ENCODE data around the gene ATG7.
A peak's percentile ranks its signal among the peaks of the same experiment; 100 is the strongest.

The ATG7 gene, protein sequence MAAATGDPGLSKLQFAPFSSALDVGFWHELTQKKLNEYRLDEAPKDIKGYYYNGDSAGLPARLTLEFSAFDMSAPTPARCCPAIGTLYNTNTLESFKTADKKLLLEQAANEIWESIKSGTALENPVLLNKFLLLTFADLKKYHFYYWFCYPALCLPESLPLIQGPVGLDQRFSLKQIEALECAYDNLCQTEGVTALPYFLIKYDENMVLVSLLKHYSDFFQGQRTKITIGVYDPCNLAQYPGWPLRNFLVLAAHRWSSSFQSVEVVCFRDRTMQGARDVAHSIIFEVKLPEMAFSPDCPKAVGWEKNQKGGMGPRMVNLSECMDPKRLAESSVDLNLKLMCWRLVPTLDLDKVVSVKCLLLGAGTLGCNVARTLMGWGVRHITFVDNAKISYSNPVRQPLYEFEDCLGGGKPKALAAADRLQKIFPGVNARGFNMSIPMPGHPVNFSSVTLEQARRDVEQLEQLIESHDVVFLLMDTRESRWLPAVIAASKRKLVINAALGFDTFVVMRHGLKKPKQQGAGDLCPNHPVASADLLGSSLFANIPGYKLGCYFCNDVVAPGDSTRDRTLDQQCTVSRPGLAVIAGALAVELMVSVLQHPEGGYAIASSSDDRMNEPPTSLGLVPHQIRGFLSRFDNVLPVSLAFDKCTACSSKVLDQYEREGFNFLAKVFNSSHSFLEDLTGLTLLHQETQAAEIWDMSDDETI

DNA sequence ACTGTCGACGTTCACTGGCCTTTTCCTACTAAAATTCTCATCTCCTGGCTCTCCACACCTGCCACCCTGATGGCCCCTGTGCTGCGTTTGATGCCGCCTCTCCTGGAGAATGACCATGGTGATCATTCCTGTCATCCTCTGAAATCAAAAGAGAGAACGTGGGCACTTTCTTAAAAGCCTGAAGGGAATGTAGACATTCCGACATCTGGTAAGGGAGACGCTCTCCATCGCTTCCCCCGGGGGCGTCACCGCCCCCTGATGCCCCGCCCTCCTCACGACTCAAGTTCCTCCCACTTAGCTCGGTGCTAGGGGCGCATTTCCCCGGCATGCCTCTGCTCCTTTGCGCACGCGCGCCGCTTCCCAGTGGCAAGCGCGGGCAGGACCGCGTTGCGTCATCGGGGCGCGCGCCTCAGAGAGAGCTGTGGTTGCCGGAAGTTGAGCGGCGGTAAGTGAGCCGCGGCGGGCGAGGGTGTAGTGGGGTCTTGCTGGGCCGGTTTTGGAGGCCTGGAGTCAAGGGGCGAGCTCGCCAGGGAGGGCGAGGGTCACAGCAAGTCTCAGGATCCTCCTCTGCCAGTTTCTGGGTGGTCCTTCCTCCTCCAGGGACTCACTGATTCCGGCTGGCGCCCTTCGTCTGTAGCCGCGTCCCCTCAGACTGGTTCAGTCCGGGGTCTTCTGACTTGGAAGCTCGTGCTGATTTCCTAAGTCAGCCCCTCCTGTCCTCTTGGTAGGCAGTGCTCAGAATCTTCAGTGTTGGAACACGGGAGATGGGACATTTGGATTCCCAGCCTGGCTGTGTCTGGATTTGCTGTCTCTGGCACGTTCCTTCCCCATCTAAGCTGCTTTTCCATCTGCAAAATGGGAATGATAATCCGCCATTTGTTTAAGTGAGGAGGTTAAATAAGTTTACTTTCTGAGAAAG, at the start of gene ATG7:
Gene ATG7 (plus strand): TSS at position 412 of the 919 bp plus-strand sequence. CDS start 26,299 bp downstream, outside the sequence.
- H3K4me3 ChIP-seq (ENCODE audit: low read depth, low read length), result peak within 1 kb of the TSS; percentile 79
- peak; percentile 97 for DNase-seq (ENCODE audit: low read depth)
- TF ChIP-seq, protein P1, sequence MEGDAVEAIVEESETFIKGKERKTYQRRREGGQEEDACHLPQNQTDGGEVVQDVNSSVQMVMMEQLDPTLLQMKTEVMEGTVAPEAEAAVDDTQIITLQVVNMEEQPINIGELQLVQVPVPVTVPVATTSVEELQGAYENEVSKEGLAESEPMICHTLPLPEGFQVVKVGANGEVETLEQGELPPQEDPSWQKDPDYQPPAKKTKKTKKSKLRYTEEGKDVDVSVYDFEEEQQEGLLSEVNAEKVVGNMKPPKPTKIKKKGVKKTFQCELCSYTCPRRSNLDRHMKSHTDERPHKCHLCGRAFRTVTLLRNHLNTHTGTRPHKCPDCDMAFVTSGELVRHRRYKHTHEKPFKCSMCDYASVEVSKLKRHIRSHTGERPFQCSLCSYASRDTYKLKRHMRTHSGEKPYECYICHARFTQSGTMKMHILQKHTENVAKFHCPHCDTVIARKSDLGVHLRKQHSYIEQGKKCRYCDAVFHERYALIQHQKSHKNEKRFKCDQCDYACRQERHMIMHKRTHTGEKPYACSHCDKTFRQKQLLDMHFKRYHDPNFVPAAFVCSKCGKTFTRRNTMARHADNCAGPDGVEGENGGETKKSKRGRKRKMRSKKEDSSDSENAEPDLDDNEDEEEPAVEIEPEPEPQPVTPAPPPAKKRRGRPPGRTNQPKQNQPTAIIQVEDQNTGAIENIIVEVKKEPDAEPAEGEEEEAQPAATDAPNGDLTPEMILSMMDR (IDR thresholded peaks at IDR 0.05; ENCODE audit: insufficient read depth, low read depth, low read length, missing control alignments), result no peak

DNA sequence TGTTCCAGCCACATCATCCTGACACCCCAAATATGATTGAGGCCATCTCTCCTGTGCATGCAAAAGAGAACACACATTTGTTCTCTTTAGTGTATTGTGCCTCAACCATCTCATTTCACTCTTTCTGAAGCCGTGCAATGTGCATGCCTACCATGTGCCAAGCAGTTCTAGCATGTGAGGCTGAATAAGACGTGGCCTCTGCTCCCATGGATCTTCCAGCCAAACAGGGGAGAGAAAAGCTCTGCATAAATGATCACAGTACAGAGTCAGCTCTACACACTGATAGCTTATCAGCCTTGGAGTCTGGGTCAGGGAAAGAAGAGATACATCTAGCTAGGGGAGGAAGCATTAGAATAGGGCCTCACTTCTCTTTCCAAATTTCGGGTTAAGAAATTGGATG, 48.2 kb upstream of the ATG7 start:
- no peak overlapping the region for H3K4me3 ChIP-seq (ENCODE audit: low read depth, low read length)
- DNase-seq (ENCODE audit: low read depth), result no peak
- TF ChIP-seq, protein P1 (IDR thresholded peaks at IDR 0.05; ENCODE audit: insufficient read depth, low read depth, low read length, missing control alignments), result no peak

DNA sequence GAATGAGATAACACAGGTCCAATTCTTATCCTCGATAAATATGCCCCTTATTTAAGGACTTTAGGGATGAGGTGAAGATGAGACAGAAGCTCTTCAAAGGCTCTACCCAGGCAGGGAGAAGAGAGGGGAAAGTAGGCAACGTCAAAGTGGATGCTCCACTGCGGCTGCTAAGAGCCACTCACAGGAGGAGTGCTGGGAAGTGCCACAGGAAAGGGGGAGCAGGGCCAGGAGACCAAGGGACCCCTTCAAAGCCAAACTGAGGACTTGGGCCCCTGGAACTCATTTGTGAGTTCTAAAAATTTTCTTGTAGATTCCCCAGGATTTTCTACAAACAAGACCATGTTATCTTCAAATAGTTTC, 47.3 kb upstream of the ATG7 start:
- TF ChIP-seq, protein P1 (IDR thresholded peaks at IDR 0.05; ENCODE audit: insufficient read depth, low read depth, low read length, missing control alignments), result no peak
- no peak for DNase-seq (ENCODE audit: low read depth)
- H3K4me3 ChIP-seq (ENCODE audit: low read depth, low read length), result no peak overlapping the region

DNA sequence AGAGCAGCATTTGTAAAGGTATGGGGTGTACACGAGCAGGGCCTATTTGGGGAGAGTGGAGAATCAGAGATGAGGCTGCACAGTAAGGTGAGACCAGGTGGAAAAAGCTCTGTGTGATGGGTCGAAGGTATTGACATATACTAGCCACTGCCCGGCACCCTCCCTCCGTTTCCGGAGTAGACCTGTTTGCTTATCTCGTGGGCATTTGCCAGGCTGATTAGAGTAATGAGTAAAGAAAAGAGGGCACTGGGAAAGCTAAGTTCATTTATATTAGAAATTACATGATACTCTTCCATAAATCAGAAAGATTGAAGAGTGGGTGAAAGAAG, 46.2 kb upstream of the ATG7 start:
- no peak for DNase-seq (ENCODE audit: low read depth)
- TF ChIP-seq, protein P1 (IDR thresholded peaks at IDR 0.05; ENCODE audit: insufficient read depth, low read depth, low read length, missing control alignments), result no peak
- H3K4me3 ChIP-seq (ENCODE audit: low read depth, low read length), result no peak overlapping the region

DNA sequence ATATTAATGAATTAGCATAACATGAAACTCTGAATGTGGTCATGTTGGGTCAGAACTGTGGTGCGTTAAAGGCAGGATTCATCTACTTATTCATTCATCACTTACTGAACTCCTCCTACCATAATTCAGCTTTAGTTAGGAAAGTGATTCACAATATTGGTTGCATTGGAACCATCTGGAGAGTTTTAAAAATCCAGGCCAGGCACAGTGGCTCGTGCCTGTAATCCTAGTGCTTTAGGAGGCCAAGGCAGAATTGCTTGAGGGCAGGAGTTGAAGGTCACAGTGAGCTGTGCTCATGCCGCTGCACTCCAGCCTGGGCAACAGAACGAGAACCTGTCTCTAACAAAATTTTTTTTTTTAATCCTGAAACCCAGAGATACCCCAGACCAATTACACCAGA, 44.2 kb upstream of the ATG7 start:
- H3K4me3 ChIP-seq (ENCODE audit: low read depth, low read length), result no peak overlapping the region
- TF ChIP-seq, protein P1 (IDR thresholded peaks at IDR 0.05; ENCODE audit: insufficient read depth, low read depth, low read length, missing control alignments), result no peak
- DNase-seq (ENCODE audit: low read depth), result no peak

DNA sequence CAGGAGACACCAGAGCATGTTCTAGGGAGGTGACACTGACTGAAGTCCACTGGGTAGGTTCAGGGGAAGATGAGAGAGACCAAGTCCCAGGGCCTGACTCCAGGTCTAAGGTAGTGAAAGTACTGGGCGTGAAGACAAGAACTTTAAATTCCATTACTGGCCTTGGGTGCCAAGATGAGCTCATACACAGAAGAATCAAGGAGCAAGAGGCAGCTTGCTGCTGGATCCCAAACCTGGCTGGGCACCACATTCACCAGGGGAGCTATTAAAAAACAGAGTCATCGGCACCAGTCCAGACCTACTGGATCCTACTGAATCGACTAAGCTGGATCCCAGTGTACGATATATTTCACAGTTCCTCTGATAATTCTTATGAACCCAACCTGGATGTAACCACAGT, 42.1 kb upstream of the ATG7 start:
- TF ChIP-seq, protein P1 (IDR thresholded peaks at IDR 0.05; ENCODE audit: insufficient read depth, low read depth, low read length, missing control alignments), result no peak
- no peak for DNase-seq (ENCODE audit: low read depth)
- H3K4me3 ChIP-seq (ENCODE audit: low read depth, low read length), result no peak overlapping the region
